GM21447 (cell line): ENCODE data around the gene C10orf90.
"Not testable (repeated sequence)": the region's sequence is repeated elsewhere in the genome, so short reads cannot be mapped to it uniquely, and the experiment has no call there.

Experiments
- ATAC-seq: cut with Tn5 transposase; IDR thresholded peaks from one replicate; pipeline ENCODE4 v1.9.1; 2021; ENCODE audit not compliant: unreplicated experiment

Gene C10orf90

DNA sequence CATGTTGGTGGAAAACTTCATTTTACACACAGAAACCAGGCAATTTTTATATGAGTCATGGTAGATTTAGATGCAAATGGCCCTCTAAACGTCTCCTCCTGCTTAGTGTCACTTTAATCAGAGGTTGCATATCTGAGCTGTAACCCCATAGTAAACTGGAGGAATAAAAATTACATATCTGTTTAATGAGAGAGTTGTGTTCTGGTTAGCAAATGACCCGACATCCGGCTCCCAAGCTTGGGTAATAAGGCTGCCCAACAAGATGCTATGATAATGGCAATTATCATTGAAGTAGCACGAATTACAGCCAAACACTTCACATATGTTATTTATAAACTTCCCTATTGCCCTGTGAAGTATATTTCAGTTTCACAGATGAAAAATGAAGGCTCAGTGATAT is 271.6 kb downstream of the C10orf90 start:
- ATAC-seq, result no peak

- no peak for ATAC-seq
Measured at GRCh38 chr10:126398383-126398743, 272.1 kb downstream of the C10orf90 start.

DNA sequence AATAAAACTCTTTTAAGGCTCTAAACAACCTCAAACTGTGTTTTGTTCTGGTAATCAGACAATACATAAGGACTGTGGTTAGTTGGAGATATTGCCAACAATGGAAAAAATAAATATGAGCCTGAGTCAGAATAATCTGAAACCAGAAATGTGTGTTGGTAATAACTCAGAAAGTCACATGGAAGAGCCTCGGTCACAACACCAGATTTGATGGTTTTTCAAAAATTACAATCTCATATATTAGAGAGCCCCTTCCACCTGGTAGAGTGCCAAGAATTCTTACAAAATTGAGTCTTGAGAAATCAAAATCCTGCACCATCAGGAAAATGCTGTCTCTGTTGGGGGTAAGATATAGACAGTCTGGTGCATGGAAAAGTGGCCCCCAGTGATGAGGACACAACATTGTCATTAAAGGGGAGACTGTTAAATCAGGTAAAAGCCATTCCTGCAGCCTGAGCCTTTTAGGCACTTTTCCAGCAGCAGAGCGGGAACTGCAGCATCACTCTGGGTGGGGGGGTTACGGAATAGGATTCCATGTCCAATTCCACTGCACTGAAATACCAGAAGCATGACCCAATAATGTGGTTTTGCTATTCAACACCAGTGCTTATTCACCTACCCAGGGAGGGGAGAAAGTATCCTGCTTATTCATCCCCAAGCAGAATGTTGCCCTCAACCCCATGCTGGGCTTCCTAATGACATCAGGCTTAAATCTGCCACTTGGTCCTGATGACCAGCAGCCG is 272.7 kb downstream of the C10orf90 start:
- ATAC-seq, result no peak

GRCh38 chr10:126397156-126397555 is 273.3 kb downstream of the C10orf90 start:
- no peak for ATAC-seq

DNA sequence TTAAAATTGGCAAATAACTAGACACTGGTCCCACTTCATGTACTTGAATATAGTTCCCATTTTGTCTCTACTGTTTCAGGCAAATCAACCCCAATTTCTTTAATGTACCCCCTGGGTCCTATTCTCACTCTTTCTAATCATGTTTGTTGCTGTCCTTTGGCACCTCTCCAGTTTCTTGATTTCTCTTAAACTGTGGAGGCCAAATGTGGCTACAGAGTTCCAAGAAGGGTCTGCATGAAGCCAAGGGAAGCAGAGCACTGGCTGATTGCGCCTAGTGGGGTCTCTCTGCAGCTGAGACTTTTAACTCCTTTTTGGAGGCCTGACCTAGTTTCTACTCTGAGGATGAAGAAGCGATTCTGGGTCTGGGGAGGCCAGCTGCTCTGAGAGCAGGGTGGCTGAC is 275.5 kb downstream of the C10orf90 start:
- ATAC-seq, result no peak

- no peak for ATAC-seq
Measured at GRCh38 chr10:126393076-126393475, 277.4 kb downstream of the C10orf90 start.

GRCh38 chr10:126392469-126392868 is 278.0 kb downstream of the C10orf90 start:
- ATAC-seq, result no peak

- ATAC-seq, result no peak
Measured at GRCh38 chr10:126392068-126392467, 278.4 kb downstream of the C10orf90 start.

- no peak for ATAC-seq
Measured at GRCh38 chr10:126391192-126391885, 279.2 kb downstream of the C10orf90 start.

GRCh38 chr10:126390324-126390723 is 280.2 kb downstream of the C10orf90 start:
- ATAC-seq, result no peak

GRCh38 chr10:126387931-126388911 is 282.3 kb downstream of the C10orf90 start, which contains the start of gene ADAM12:
Gene ADAM12, minus strand, starts transcription at chr10:126388477. Its CDS starts 332 bp downstream, at chr10:126388145.
- ATAC-seq, result no peak

DNA sequence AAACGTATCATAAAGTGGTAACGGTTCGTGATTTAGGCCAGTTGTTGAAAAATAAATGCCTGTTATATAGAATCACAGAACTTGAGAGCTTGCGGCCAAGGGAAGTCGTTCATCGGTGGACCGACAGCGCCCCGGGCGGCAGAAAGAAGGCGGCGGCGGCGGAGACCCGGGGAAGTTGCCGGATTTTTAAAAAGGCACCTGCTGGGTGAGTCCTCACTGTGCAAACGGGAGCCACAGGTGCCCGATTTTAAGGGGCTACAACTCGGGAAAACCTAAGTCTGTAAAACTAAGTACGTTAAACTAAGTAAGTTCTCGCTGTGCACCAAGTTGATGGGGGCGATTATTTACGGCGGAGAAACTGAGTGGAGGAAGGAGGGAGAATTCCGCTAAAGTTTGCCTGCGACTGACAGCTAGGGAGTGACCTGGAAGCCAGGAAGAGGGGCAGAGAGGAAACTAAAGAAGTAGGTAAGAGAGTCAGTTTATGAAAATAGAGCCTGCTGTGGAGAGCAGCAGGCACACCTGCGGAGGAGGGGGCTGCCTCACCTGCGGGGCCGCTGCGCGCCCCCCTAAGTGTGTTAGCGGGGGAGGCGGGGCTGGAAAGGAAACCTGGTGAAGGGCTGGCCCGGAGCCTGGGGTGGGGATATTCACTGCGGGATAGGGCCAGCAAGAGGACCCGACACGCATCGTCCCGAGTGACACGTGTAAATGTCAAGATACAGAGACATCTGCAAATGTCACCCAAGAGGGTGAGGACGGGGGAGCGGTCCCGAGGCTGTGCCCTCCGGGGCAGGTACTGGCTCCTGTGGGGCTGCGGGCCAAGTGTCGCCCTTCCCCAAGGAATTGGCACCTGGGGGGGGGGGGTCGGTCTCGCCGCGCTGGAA is 283.2 kb downstream of the C10orf90 start:
- no peak for ATAC-seq

GRCh38 chr10:126384269-126384873 is 286.1 kb downstream of the C10orf90 start:
- no peak for ATAC-seq

GRCh38 chr10:126380352-126381076 is 290.0 kb downstream of the C10orf90 start:
- ATAC-seq, result no peak

GRCh38 chr10:126379166-126379565 is 291.3 kb downstream of the C10orf90 start:
- ATAC-seq, result not testable (repeated sequence)

GRCh38 chr10:126376956-126377355 is 293.5 kb downstream of the C10orf90 start:
- no peak for ATAC-seq

GRCh38 chr10:126375926-126376554 is 294.5 kb downstream of the C10orf90 start:
- ATAC-seq, result no peak

DNA sequence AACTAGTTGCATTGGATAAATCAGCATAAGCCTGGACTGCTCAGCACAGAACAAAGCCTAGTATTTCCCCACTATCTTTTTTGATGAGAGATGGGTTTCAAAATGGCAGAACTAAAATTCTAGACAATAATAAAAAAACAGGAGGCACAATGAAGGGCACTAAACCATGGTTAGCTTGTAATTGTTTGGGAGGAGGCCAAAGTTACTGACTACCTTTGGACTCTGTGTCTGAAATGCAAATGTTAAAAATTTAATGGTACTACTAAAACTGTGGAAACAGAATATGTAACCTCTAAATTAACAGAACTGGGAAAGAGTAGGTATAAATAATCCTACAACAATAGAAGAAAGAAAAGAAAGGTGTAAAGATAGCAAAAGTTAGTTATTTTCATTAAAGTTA is 295.2 kb downstream of the C10orf90 start:
- no peak for ATAC-seq
